Testis (tissue), 3 donors: Measurements from ENCODE around the gene HMCES. TPM values are rescaled to one million over a fixed set of nuclear protein-coding genes. Genes with fewer than 3 reads are reported as not detected.

Source experiments
- DNase-seq: peaks from one replicate; pipeline ENCODE4 v3.0.0-alpha.2; 2019
- H3K27ac ChIP-seq, 2 donors: fragments of 200-600 bp; sonication (generic); one replicate each; pipeline ENCODE4 v1.5.1; 2019
- H3K27me3 ChIP-seq: fragments of 200-600 bp; sonication (generic); one replicate; pipeline ENCODE4 v1.5.1; 2019
- H3K36me3 ChIP-seq: fragments of 200-600 bp; sonication (generic); one replicate; pipeline ENCODE4 v1.5.1; 2017; ENCODE audit warnings: low read depth; ENCODE audit errors: missing control alignments
- H3K4me1 ChIP-seq: fragments of 200-600 bp; sonication (generic); one replicate; pipeline ENCODE4 v1.5.1; 2019
- H3K4me3 ChIP-seq, 2 donors: fragments of 200-600 bp; sonication (generic); one replicate each; pipeline ENCODE4 v1.5.1; 2017 to 2019
- H3K9me3 ChIP-seq: fragments of 200-600 bp; sonication (generic); one replicate; pipeline ENCODE4 v1.5.1; 2017
- POLR2A ChIP-seq: fragments of 450-650 bp; IDR thresholded peaks from one replicate; pipeline ENCODE4 v1.6.1; 2017; ENCODE audit warnings: antibody characterized with exemption, mild to moderate bottlenecking, moderate library complexity
- WGBS, 2 donors: methylation state at CpG; one replicate each; pipeline ENCODE4 v1.1.5; 2018; 5-methylcytosine and 5-hydroxymethylcytosine counted together
- intact Hi-C: fragments of 100-400 bp; cut with DNase I; formaldehyde crosslinking; loops from one replicate; pipeline ENCODE4 v1.15.1; 2023; ENCODE audit warnings: low total_unique reads
- polyA plus RNA-seq: library from polyadenylated mRNA; stranded (reverse); fragments of 350-450 nt; fragmentation: Illumina TruSeq; extraction: RNeasy Lipid Tissue Mini Kit (QIAGEN cat#74804); gene quantifications from one replicate; pipeline ENCODE4 v1.2.3, GENCODE V29; 2014; ENCODE audit warnings: low read depth, low replicate concordance; ENCODE audit not compliant: insufficient read depth
- total RNA-seq, 2 donors: library from RNA; depleted of rRNA; stranded (reverse); fragments of >200 nt; gene quantifications; one replicate each; pipeline ENCODE4 v1.2.3, GENCODE V29; 2016
- TF ChIP-seq, protein P1 (sequence below), 3 experiments: fragments of 450-650 bp in 2 of 3; fragments of 200-600 bp in 1 of 3; sonication (generic) in 1 of 3; IDR thresholded peaks; one replicate each; pipeline ENCODE4 v1.5.1; 2016 to 2019; ENCODE audit warnings: antibody characterized with exemption in 3 of 3, mild to moderate bottlenecking in 2 of 3, moderate library complexity in 1 of 3

HMCES gene
- total and polyA plus RNA-seq, 3 donors from 2014 or later: 37.8 to 81.5 (median 41.6) TPM

DNA sequence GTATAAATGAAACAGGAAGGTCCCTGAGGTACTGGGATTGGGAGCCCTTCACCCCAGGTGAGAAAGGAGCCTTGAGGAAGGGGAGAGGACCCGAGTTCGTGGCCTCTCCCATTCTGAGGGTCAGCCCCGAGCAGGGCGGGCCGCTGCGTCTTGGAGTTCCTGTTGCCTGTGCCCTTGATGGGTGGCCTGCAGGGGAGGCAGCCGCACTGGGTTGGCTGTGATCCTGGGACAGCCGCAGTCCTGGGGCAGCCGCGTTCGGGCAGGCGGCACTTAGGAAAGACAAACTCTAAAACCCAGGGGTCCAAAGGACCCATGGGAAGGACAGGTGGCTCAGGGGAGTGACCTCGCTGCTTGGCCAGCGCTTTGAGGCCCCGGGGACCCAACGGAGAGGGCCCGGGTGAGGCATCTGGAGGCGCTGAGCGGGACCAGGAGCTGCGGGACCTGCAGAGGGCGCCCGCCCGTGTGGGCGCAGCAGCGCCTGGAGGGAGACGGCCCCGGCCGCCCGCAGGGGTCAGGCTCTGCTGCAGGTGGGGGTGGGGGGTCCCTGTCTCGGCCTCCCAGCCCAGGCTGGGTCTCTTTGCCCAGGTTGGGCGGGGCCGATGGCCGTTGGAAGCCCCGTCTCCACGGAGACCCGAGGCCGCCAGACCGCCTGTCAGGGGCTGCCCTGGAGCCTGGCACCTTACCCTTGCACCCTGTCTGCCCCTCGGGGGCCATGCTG, 65.1 kb downstream of the HMCES start:
- no peak overlapping the region for H3K4me3 ChIP-seq
- H3K9me3 ChIP-seq: no peaks in the 10 kb centered on the region
- peak; percentile 60 for DNase-seq
- H3K27me3 ChIP-seq: no peaks in the 10 kb centered on the region
- peaks cover 16% of the 10 kb centered on the region for H3K4me1 ChIP-seq
- H3K36me3 ChIP-seq: no peaks in the 10 kb centered on the region
- intact Hi-C loops: no loop called here
- WGBS, 2 donors: 53 to 64% methylated on average over 14 to 26 of the region's 39 CpGs
- no peak overlapping the region for H3K27ac ChIP-seq
- TF ChIP-seq, protein P1, sequence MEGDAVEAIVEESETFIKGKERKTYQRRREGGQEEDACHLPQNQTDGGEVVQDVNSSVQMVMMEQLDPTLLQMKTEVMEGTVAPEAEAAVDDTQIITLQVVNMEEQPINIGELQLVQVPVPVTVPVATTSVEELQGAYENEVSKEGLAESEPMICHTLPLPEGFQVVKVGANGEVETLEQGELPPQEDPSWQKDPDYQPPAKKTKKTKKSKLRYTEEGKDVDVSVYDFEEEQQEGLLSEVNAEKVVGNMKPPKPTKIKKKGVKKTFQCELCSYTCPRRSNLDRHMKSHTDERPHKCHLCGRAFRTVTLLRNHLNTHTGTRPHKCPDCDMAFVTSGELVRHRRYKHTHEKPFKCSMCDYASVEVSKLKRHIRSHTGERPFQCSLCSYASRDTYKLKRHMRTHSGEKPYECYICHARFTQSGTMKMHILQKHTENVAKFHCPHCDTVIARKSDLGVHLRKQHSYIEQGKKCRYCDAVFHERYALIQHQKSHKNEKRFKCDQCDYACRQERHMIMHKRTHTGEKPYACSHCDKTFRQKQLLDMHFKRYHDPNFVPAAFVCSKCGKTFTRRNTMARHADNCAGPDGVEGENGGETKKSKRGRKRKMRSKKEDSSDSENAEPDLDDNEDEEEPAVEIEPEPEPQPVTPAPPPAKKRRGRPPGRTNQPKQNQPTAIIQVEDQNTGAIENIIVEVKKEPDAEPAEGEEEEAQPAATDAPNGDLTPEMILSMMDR (IDR thresholded peaks at IDR 0.05): peak; percentile 13 to 40 (median 35)
- no peak for TF ChIP-seq POLR2A

DNA sequence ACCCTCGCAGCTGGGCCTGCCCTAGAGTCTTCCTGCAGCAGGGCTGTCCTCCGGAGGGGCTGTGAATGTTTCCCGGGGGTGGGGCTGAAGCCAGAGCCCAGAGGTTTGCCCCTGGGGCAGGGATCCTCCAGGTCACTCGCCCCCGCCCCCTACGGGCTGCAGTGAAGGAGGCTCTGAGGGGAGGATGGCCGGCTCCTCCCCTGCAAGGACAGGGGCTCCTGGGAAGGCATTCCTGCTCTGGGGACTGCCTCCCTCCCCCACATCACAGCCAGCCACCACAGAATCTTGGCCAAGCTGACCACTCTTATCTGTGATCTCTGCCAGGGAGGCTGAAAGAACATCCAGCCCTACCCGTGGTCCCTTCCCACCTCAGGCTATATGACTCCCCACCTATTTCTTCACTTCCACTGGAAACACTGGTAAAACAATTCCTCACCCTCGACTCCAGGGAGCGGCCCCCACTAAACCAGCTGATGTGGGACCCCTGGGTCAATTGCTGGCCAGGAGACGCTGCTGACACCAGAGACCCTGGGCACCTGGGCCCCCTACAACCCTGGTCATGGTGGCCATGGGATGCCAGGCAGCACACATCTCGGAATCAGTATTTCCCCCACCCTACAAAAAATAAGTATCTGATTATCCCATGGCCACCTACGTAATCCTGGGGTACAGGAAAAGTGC, 66.0 kb downstream of the HMCES start:
- Histone ChIP-seq H3K4me3 (no peak overlapping the region), H3K27me3 (no peaks in the 10 kb centered on the region), H3K36me3 (no peaks in the 10 kb centered on the region), H3K4me1 (peaks cover 16% of the 10 kb centered on the region), H3K27ac (no peak overlapping the region), H3K9me3 (no peaks in the 10 kb centered on the region)
- WGBS, 2 donors: 46 to 54% methylated on average over 11 to 12 of the region's 13 CpGs
- DNase-seq: peak; percentile 80
- intact Hi-C loops: no loop called here
- no peak for TF ChIP-seq POLR2A
- TF ChIP-seq, protein P1 (IDR thresholded peaks at IDR 0.05): no peak

DNA sequence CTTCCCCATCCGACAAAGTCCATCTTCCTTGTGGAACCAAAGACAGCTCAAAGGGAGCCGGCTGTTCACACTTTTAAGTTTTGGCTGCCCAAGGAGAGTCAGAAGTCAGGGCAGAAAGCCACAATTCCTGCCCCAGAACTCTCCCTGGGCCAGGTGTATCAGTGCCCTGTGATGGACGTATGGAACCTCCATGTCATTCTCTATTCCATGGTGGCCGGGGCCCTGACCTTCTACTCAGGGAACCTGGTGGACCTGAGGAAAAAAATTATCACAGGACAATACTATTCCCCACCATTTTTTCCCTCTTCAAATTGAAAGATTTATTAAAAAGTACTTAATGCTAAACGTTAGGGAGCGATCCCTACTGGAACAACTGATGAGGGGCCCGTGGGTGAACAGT, 66.6 kb downstream of the HMCES start:
- WGBS, 2 donors: 79 to 80% methylated on average over 7 of the region's 7 CpGs
- intact Hi-C loops: no loop called here
- H3K9me3 ChIP-seq: no peaks in the 10 kb centered on the region

DNA sequence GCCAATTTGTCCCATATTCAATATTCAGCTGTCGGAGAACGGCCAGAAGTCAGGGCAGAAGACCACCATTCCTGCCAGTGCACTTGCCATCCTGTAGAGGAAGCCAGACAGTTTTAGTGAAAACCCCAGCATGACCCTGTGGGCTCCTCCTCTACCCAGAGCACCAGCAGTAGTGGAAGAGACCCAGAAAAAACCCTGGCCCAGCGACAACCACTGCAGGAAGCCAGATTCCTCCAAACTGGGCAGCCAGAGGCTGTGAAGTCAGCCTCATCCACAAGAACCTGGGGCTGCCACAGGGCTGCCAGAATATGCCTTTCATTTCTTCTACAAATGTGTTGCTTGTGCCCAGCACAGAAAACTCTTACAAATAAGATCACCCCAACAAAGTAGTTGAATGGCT, 67.3 kb downstream of the HMCES start:
- H3K27ac ChIP-seq: no peak overlapping the region
- intact Hi-C loops: no loop called here
- no peaks in the 10 kb centered on the region for H3K27me3 ChIP-seq
- no peaks in the 10 kb centered on the region for H3K36me3 ChIP-seq
- DNase-seq: no peak
- H3K4me1 ChIP-seq: peaks cover 16% of the 10 kb centered on the region
- H3K4me3 ChIP-seq: no peak overlapping the region
- TF ChIP-seq, protein P1 (IDR thresholded peaks at IDR 0.05): no peak
- TF ChIP-seq POLR2A: no peak
- H3K9me3 ChIP-seq: no peaks in the 10 kb centered on the region
- 49 to 60% methylated on average over 3 of the region's 3 CpGs for WGBS, 2 donors

More for the DNA sequence above, 66.6 kb downstream of the HMCES start:
- H3K4me1 ChIP-seq: peaks cover 16% of the 10 kb centered on the region
- no peak overlapping the region for H3K27ac ChIP-seq
- TF ChIP-seq, protein P1 (IDR thresholded peaks at IDR 0.05): no peak
- no peak for TF ChIP-seq POLR2A
- DNase-seq: no peak
- H3K4me3 ChIP-seq: no peak overlapping the region
- H3K36me3 ChIP-seq: no peaks in the 10 kb centered on the region
- H3K27me3 ChIP-seq: no peaks in the 10 kb centered on the region
